Esophagus mucosa (tissue), 1 donor: ENCODE data around the gene MRO. TPM values are rescaled to one million over a fixed set of nuclear protein-coding genes. Genes with fewer than 3 reads are reported as not detected.

ENCODE experiments used
- total RNA-seq: library from RNA; stranded (reverse); gene quantifications from one replicate; pipeline ENCODE4 v1.2.4, GENCODE V29; 2023
- donor health status: DM: yes; HTN: yes; CAD: no.

The MRO gene
- total RNA-seq, 1 donor from 2014 or later = not detected

Other genes starting within 250 kb of the MRO start
- 16.7 TPM for gene ME2, start 59.1 kb upstream of the MRO start, total RNA-seq
- 5.5 TPM for gene ELAC1, start 148.0 kb upstream of the MRO start, total RNA-seq
- 38.9 TPM for gene SMAD4, start 210.2 kb upstream of the MRO start, total RNA-seq